GM06990 (cell line): Measurements from ENCODE around the gene TTC28.
"Not testable (repeated sequence)": the region's sequence is repeated elsewhere in the genome, so short reads cannot be mapped to it uniquely, and the experiment has no call there.

Source experiments
- DNase-seq: peaks from one replicate; pipeline ENCODE4 v3.0.0-alpha.2; 2011; ENCODE audit not compliant: insufficient read length; ENCODE audit errors: extremely low read depth
- H3K27me3 ChIP-seq: replicated peaks from 2 replicates; pipeline ENCODE4 v1.6.0; 2011; ENCODE audit warnings: low read length; ENCODE audit not compliant: control insufficient read depth, insufficient read depth
- H3K36me3 ChIP-seq: 2 replicates; pipeline ENCODE4 v1.5.1; 2011; ENCODE audit warnings: low read length; ENCODE audit not compliant: control insufficient read depth, insufficient read depth
- H3K4me3 ChIP-seq: replicated peaks from 2 replicates; pipeline ENCODE4 v1.5.1; 2011; ENCODE audit warnings: low read depth, mild to moderate bottlenecking, control low read depth, low read length
- TF ChIP-seq, protein P1 (sequence below): IDR thresholded peaks from 2 replicates; pipeline ENCODE4 v1.5.1; 2011; ENCODE audit warnings: low read length, control low read depth, mild to moderate bottlenecking, inconsistent platforms; ENCODE audit not compliant: insufficient read depth, poor library complexity, severe bottlenecking

Gene TTC28

GRCh38 chr22:28674121-28674563 lies 5.5 kb downstream of the TTC28 start:
- peak; percentile 25 for DNase-seq
- H3K36me3 ChIP-seq: no peaks in the 10 kb centered on the region
- TF ChIP-seq, protein P1, sequence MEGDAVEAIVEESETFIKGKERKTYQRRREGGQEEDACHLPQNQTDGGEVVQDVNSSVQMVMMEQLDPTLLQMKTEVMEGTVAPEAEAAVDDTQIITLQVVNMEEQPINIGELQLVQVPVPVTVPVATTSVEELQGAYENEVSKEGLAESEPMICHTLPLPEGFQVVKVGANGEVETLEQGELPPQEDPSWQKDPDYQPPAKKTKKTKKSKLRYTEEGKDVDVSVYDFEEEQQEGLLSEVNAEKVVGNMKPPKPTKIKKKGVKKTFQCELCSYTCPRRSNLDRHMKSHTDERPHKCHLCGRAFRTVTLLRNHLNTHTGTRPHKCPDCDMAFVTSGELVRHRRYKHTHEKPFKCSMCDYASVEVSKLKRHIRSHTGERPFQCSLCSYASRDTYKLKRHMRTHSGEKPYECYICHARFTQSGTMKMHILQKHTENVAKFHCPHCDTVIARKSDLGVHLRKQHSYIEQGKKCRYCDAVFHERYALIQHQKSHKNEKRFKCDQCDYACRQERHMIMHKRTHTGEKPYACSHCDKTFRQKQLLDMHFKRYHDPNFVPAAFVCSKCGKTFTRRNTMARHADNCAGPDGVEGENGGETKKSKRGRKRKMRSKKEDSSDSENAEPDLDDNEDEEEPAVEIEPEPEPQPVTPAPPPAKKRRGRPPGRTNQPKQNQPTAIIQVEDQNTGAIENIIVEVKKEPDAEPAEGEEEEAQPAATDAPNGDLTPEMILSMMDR: no peak

GRCh38 chr22:28670756-28671155 lies 8.9 kb downstream of the TTC28 start:
- DNase-seq: no peak
- no peaks in the 10 kb centered on the region for H3K27me3 ChIP-seq
- no peak overlapping the region for H3K4me3 ChIP-seq
- TF ChIP-seq, protein P1: no peak
- no peaks in the 10 kb centered on the region for H3K36me3 ChIP-seq

More at GRCh38 chr22:28674121-28674563, 5.5 kb downstream of the TTC28 start:
- H3K27me3 ChIP-seq: no peaks in the 10 kb centered on the region
- H3K4me3 ChIP-seq: no peak overlapping the region

- TF ChIP-seq, protein P1: no peak
- DNase-seq: no peak
- no peak overlapping the region for H3K4me3 ChIP-seq
- no peaks in the 10 kb centered on the region for H3K36me3 ChIP-seq
- H3K27me3 ChIP-seq: no peaks in the 10 kb centered on the region
Measured at GRCh38 chr22:28670161-28670560, 9.5 kb downstream of the TTC28 start.

- no peak for DNase-seq
- TF ChIP-seq, protein P1: no peak
Measured at GRCh38 chr22:28669387-28669786, 10.3 kb downstream of the TTC28 start.

DNA sequence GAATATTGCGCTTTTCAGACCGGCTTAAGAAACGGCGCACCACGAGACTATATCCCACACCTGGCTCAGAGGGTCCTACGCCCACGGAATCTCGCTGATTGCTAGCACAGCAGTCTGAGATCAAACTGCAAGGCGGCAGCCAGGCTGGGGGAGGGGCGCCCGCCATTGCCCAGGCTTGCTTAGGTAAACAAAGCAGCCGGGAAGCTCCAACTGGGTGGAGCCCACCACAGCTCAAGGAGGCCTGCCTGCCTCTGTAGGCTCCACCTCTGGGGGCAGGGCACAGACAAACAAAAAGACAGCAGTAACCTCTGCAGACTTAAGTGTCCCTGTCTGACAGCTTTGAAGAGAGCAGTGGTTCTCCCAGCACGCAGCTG lies 16.1 kb downstream of the TTC28 start:
- not testable (repeated sequence) for H3K36me3 ChIP-seq, H3K4me3 ChIP-seq, H3K27me3 ChIP-seq, DNase-seq

More at GRCh38 chr22:28669387-28669786, 10.3 kb downstream of the TTC28 start:
- H3K4me3 ChIP-seq: no peak overlapping the region
- H3K36me3 ChIP-seq: no peaks in the 10 kb centered on the region
- no peaks in the 10 kb centered on the region for H3K27me3 ChIP-seq

DNA sequence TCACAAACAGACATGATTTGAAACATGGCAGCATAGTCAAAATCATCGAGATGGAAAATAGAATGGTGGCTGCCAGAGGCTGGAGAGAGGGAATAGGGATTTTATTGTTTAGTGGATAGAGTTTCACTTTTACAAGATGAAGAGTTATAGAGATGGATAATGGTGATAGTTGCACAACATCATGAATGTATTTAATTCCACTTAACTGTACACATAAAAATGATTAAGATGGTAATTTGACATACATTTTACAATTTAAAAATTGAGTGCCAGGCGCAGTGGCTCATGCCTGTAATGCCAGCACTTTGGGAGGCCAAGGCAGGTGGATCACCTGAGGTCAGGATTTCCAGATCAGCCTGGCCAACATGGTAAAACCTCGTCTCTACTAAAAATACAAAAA lies 21.2 kb downstream of the TTC28 start:
- TF ChIP-seq, protein P1: no peak
- DNase-seq: no peak
- Histone ChIP-seq H3K27me3 (no peaks in the 10 kb centered on the region), H3K36me3 (no peaks in the 10 kb centered on the region), H3K4me3 (no peak overlapping the region)
